ENCODE data around the gene DBNL.

Gene DBNL

DNA sequence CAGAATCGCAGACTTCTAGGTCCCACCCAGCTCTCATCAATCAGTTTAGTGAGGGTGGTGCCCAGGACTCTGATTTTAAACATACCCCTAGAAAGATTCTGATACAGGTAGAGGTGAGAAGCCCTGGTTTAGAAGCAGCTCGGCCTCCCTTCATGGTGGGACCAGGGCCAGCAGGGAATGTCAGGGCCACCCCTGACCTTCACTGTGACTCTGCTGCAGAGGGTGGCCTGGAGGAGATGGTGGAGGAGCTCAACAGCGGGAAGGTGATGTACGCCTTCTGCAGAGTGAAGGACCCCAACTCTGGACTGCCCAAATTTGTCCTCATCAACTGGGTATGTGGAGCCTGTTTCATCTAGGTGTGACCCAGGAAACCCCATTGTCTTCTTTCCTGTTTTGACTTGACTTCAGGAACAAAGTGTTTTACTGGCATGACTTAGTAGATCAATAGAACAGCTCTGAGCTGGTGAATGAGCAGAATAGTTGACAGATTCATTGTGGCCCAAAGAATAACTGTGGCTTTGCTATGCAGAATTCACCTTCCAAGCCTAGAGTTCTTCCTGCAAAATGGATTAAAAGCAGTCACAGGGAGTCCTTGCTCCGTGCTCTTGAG is 7.2 kb downstream of the DBNL start:
- Mint-ChIP-seq H3K4me1 (ENCODE audit: low read depth) (peaks cover 65% of the 10 kb centered on the region), H3K9me3 (no peaks in the 10 kb centered on the region), H3K36me3 (ENCODE audit: low read depth) (peaks cover 96% of the 10 kb centered on the region), H3K27ac (peak overlapping the region; percentile 84), H3K27me3 (no peaks in the 10 kb centered on the region), H3K4me3 (no peak overlapping the region)
- DNase-seq: peak; percentile 21

DNA sequence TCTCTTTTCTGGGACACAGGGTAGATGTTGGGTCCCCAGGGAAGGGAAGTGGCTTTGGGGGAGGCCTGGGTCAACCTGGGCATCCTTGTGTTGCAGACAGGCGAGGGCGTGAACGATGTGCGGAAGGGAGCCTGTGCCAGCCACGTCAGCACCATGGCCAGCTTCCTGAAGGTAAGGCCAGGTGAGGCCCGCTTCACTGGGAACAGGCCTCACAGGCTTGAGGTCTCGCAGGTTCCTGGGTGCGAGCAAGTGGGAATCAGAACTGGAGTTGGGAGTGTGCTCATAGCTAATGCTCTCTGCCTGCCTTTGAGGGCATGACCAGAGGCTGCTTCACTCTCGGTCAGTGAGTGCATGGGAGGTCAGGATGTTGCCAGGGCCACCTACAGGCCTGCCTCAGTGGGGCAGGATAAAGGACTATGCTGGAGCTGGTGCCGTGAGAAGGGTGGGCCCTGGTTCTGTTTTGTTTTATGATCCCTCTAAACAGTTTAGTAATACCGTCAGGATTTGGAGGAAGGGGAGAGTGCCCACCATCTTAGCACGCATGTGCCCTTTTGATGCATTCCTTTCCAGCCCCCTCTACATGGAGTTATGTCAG is 8.4 kb downstream of the DBNL start:
- Mint-ChIP-seq H3K27ac (peak overlapping the region; percentile 76), H3K9me3 (no peaks in the 10 kb centered on the region), H3K27me3 (no peaks in the 10 kb centered on the region), H3K4me1 (ENCODE audit: low read depth) (peaks cover 56% of the 10 kb centered on the region), H3K36me3 (ENCODE audit: low read depth) (peaks cover 96% of the 10 kb centered on the region), H3K4me3 (no peak overlapping the region)
- DNase-seq: no peak

DNA sequence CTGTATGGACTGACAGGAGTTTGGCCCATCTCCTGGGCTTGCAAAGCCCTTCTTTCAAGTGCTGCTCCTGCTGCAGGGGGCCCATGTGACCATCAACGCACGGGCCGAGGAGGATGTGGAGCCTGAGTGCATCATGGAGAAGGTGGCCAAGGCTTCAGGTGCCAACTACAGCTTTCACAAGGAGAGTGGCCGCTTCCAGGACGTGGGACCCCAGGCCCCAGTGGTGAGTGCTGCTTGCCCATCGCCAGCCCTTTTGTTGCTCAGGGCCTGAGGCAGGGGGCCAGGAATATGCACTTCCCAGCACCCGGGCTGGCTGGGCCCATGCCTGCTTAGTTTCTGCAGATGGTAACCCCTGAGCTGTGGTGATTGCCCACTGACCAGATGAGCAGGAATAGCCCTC is 12.2 kb downstream of the DBNL start:
- Mint-ChIP-seq H3K27ac (no peak overlapping the region), H3K4me1 (ENCODE audit: low read depth) (peaks cover 32% of the 10 kb centered on the region), H3K36me3 (ENCODE audit: low read depth) (peaks cover 99% of the 10 kb centered on the region), H3K9me3 (no peaks in the 10 kb centered on the region), H3K4me3 (no peak overlapping the region), H3K27me3 (no peaks in the 10 kb centered on the region)
- peak; percentile 18 for DNase-seq

DNA sequence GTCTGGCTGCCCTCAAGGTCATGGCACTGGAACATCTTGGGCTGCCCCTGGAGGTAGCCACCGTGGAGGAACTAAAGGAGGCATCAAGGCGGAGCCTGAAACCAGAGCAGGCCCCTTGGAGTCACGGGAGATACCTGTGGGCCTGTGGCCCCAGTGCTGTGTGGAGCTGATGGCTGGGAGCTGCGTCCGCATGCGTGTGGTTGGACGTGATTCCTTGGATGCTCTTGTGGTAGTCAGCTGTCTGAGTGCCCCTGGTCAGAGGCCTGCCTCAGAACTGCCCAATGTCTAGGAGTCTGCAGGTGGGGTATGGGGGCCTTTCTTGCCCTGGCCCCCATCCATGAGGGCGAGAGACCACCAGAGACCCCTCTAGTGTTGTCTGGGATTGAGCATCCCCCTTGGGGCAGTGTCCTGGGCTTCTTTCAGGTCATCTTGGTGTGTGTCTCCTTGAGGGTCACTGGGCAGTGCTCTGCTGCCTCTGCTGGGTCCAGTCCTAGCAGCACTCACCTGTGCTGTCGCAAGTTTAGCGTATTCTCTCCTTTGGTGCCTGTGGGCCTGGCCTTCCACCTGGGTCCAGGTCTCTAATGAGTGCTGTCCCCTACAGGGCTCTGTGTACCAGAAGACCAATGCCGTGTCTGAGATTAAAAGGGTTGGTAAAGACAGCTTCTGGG is 12.8 kb downstream of the DBNL start:
- no peaks in the 10 kb centered on the region for H3K27me3 Mint-ChIP-seq
- no peak overlapping the region for H3K4me3 Mint-ChIP-seq
- peak; percentile 18 for DNase-seq
- peaks cover 97% of the 10 kb centered on the region for H3K36me3 Mint-ChIP-seq (ENCODE audit: low read depth)
- H3K27ac Mint-ChIP-seq: peak overlapping the region; percentile 50
- no peaks in the 10 kb centered on the region for H3K9me3 Mint-ChIP-seq
- H3K4me1 Mint-ChIP-seq (ENCODE audit: low read depth): peaks cover 28% of the 10 kb centered on the region

DNA sequence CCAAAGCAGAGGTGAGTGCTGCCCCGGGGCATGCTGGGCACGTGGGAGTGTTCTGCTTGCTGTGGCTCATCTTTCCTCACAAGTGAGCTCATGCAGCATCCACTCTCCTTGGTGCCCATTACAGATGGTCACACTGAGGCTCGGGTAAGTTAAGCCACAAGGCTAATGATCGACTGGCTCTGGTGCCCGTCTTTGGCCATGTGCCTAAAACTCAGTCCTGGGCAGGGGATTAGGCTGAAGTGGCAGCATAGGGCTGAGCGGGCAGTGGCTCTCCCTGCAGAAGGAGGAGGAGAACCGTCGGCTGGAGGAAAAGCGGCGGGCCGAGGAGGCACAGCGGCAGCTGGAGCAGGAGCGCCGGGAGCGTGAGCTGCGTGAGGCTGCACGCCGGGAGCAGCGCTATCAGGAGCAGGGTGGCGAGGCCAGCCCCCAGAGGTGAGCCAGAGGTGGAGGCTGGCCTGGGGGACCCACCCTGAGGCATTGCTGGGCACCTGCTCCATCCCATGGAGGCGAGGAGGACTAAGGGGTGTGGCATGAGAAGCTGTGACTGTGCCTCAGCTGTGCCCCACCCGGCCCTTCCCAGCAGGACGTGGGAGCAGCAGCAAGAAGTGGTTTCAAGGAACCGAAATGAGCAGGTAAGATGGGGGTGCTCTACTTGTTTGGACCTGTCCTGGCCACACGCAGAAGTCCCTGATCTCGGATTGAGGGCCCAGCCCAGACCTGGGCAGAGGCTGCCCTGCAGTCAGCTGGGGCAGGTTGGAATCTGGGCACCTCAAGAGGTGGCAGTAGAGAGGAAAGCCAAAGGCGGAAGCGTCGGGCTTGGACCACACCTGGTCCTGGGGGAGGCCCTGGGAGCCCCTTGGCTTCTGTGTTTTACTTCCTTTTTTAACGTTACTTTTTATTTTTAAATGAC is 13.6 kb downstream of the DBNL start:
- Mint-ChIP-seq H3K4me3 (no peak overlapping the region), H3K36me3 (ENCODE audit: low read depth) (peaks cover 92% of the 10 kb centered on the region), H3K27me3 (no peaks in the 10 kb centered on the region), H3K9me3 (no peaks in the 10 kb centered on the region), H3K27ac (peak overlapping the region; percentile 53), H3K4me1 (ENCODE audit: low read depth) (peaks cover 24% of the 10 kb centered on the region)
- peak; percentile 22 for DNase-seq

DNA sequence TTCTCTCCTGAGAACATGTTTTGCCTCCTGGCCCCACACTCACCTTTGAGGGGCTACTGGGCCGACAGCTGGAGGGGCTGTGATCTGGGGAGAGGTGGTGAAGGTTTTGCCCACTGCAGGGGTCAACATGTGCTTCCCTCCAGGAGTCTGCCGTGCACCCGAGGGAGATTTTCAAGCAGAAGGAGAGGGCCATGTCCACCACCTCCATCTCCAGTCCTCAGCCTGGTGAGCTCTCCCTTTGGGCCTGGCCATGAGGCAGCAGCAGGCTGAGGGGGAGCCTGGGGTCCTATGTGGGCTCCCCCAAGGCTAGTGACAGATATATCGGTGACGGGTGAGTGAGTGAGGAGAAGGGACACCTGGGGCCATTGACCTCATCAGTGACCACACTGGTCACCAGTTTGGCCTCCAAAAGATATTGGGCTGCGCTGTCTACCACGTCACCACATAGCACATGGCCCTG is 14.3 kb downstream of the DBNL start:
- Mint-ChIP-seq H3K27ac (peak overlapping the region; percentile 53), H3K27me3 (no peaks in the 10 kb centered on the region), H3K4me3 (no peak overlapping the region), H3K36me3 (ENCODE audit: low read depth) (peaks cover 89% of the 10 kb centered on the region), H3K9me3 (no peaks in the 10 kb centered on the region), H3K4me1 (ENCODE audit: low read depth) (peaks cover 24% of the 10 kb centered on the region)
- DNase-seq: no peak

DNA sequence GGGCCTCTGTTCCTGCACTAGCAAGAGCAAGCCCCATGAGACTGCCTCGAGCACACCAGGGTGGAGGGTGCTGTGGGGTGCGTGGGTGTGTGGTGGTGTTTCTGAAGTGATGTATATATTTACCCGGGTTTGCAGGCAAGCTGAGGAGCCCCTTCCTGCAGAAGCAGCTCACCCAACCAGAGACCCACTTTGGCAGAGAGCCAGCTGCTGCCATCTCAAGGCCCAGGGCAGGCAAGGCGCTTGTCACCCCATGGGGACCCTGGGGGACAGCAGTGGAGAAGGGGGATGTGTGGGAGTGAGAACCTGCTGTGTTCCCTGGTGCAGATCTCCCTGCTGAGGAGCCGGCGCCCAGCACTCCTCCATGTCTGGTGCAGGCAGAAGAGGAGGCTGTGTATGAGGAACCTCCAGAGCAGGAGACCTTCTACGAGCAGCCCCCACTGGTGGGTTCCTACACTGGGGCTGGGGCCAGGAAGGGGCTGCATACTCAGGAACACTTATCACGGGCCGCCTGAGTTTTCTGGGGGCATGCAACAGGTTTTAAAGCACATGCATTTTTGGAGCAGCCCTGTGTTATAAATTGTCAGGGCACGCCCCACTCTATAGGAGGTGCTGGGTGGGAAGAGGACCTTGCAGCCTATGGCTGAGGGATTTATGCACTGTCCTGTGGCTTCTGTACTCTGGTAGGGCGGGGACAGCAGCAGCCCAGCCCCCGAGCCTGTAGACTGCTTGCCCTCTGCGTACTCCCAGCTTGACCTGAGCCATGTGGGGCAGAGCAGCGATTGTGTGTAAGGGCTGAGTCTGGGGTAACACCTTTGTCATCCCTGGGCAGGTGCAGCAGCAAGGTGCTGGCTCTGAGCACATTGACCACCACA is 15.0 kb downstream of the DBNL start:
- peaks cover 82% of the 10 kb centered on the region for H3K36me3 Mint-ChIP-seq (ENCODE audit: low read depth)
- peaks cover 24% of the 10 kb centered on the region for H3K4me1 Mint-ChIP-seq (ENCODE audit: low read depth)
- H3K27me3 Mint-ChIP-seq: no peaks in the 10 kb centered on the region
- no peak overlapping the region for H3K4me3 Mint-ChIP-seq
- no peaks in the 10 kb centered on the region for H3K9me3 Mint-ChIP-seq
- peak overlapping the region; percentile 57 for H3K27ac Mint-ChIP-seq
- DNase-seq: peak; percentile 42

DNA sequence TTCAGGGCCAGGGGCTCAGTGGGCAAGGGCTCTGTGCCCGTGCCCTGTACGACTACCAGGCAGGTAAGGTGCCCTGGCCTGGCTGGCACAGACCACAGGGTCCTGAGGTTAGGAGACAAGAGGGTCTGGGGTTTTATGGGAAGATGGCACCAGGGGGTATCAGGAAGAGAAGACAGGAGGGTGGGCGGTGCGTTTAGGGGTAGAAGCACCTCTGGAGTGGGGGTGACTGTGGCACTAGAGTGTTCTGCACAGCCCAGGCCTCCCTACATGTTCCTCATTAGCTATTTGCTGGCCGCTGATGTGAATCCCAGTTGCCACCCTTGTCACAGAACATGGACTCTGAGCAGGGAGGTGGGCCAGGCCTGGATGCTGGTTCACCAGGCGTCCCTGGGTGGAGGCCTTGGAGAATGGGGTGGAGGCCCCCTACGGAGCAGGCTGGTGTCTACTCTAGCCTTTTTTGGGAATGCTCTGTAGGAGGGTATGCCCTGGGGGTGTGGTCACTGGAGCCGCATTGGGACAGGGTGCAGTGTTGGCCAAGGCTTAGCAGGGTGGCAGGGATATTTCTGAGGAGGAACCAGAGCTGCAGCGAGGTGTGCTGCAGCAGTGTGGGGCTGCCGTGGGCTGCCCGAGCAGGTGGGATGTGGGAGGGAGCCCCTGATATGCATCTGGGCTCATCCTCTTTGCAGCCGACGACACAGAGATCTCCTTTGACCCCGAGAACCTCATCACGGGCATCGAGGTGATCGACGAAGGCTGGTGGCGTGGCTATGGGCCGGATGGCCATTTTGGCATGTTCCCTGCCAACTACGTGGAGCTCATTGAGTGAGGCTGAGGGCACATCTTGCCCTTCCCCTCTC is 15.8 kb downstream of the DBNL start:
- peak; percentile 25 for DNase-seq
- Mint-ChIP-seq H3K9me3 (no peaks in the 10 kb centered on the region), H3K27me3 (no peaks in the 10 kb centered on the region), H3K36me3 (ENCODE audit: low read depth) (peaks cover 73% of the 10 kb centered on the region), H3K4me1 (ENCODE audit: low read depth) (peaks cover 25% of the 10 kb centered on the region), H3K4me3 (no peak overlapping the region), H3K27ac (peak overlapping the region; percentile 57)

DNA sequence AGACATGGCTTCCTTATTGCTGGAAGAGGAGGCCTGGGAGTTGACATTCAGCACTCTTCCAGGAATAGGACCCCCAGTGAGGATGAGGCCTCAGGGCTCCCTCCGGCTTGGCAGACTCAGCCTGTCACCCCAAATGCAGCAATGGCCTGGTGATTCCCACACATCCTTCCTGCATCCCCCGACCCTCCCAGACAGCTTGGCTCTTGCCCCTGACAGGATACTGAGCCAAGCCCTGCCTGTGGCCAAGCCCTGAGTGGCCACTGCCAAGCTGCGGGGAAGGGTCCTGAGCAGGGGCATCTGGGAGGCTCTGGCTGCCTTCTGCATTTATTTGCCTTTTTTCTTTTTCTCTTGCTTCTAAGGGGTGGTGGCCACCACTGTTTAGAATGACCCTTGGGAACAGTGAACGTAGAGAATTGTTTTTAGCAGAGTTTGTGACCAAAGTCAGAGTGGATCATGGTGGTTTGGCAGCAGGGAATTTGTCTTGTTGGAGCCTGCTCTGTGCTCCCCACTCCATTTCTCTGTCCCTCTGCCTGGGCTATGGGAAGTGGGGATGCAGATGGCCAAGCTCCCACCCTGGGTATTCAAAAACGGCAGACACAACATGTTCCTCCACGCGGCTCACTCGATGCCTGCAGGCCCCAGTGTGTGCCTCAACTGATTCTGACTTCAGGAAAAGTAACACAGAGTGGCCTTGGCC is 16.6 kb downstream of the DBNL start:
- Mint-ChIP-seq H3K36me3 (ENCODE audit: low read depth) (peaks cover 66% of the 10 kb centered on the region), H3K27me3 (no peaks in the 10 kb centered on the region), H3K27ac (peak overlapping the region; percentile 68), H3K4me3 (no peak overlapping the region), H3K9me3 (no peaks in the 10 kb centered on the region), H3K4me1 (ENCODE audit: low read depth) (peaks cover 26% of the 10 kb centered on the region)
- peak; percentile 24 for DNase-seq

DNA sequence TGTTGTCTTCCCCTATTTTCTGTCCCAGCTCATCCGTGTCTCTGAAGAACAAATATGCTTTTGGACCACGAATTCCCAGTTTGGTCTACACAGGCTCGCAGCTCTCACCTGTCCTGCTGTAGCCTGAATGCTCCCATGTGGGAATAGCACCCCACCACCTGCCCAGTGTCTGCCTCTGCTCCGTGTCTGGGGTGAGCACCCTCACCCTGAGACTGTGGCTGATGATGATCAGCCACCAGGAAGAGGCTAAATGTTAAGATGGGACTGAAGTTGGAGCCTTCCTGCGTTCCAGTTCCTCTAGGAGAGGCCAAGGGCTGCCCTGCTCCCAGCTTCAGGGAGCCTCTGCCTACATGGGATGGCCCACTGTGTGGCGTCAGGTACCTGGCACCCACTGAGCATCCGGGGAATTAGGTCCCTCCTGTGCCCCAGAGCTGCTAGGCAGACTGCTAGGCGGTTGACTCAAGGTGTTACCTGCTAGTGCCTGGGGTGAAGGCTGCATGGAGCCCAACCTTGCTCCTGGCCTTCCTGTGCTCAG is 17.2 kb downstream of the DBNL start:
- Mint-ChIP-seq H3K4me1 (ENCODE audit: low read depth) (peaks cover 28% of the 10 kb centered on the region), H3K4me3 (no peak overlapping the region), H3K27ac (peak overlapping the region; percentile 68), H3K27me3 (no peaks in the 10 kb centered on the region), H3K9me3 (no peaks in the 10 kb centered on the region), H3K36me3 (ENCODE audit: low read depth) (peaks cover 60% of the 10 kb centered on the region)
- peak; percentile 24 for DNase-seq

DNA sequence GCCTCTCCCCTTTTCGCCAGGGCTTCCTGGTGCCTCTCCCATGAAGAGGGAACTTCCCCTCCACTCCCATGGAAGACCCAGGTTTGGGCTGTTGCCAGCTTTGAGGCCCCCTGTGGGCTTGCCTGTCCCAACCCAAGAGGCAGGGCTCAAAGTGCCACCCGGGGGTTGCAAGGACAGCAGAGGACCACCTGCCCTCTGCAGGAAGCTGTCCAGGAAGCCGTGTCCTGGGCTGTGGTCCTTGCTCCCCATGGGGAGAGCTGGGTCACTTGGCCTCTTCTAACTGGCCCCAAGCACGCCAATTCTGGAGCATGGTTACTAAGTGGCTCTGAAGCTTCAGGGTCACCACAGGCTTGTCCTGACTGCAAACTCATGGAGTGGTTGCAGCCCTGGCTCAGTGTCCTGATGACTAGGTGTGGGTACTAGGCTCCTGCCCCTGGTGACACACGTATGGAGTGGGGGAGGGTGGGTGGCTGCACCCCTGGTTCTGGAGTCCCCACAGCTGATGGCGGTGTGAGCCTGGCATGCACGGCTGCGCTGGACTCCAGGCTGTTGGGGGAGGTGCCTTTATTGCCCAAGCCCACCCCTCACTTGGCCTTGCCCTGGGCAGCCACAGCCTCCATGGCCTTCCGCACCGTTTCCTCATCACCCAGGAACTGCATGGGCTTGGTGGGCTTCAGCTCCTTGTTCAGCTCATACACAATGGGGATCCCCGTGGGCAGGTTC is 17.8 kb downstream of the DBNL start:
- Mint-ChIP-seq H3K4me1 (ENCODE audit: low read depth) (peaks cover 34% of the 10 kb centered on the region), H3K36me3 (ENCODE audit: low read depth) (peaks cover 53% of the 10 kb centered on the region), H3K27me3 (no peaks in the 10 kb centered on the region), H3K27ac (peak overlapping the region; percentile 22), H3K9me3 (no peaks in the 10 kb centered on the region), H3K4me3 (no peak overlapping the region)
- peak; percentile 29 for DNase-seq

DNA sequence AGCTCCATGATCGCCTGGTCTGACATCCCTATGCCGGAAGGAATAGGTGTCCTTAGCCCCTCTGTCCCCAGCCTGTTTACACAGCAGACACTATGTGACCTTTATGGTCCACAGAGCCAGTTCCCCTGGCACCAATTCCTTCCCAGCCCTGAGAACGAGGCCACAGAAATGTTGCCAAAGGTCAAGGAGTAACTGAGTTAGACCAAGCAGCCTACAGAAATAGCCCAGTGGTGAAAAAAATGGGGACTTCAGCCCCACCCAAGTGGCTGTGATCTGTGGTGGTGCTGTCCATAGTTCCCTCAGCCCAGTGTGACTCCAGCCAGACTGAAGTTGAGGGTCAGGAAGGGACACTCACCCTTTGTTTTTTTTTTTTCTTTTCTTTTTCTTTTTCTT is 18.4 kb downstream of the DBNL start:
- H3K4me3 Mint-ChIP-seq: no peak overlapping the region
- peak; percentile 28 for DNase-seq
- H3K9me3 Mint-ChIP-seq: no peaks in the 10 kb centered on the region
- peak overlapping the region; percentile 22 for H3K27ac Mint-ChIP-seq
- peaks cover 48% of the 10 kb centered on the region for H3K36me3 Mint-ChIP-seq (ENCODE audit: low read depth)
- peaks cover 35% of the 10 kb centered on the region for H3K4me1 Mint-ChIP-seq (ENCODE audit: low read depth)
- no peaks in the 10 kb centered on the region for H3K27me3 Mint-ChIP-seq
